Right ventricle myocardium inferior (tissue), 1 donor: ENCODE measurements around the gene NECAB3. TPM values are rescaled to one million over a fixed set of nuclear protein-coding genes. Genes with fewer than 3 reads are reported as not detected.
A peak's percentile ranks its signal among the peaks of the same experiment; 100 is the strongest.

ENCODE experiments used
- ATAC-seq: fragments of 200-7000 bp; cut with Tn5 transposase; one replicate; pipeline ENCODE4 v1.9.1; 2020; ENCODE audit warnings: mild to moderate bottlenecking, moderate library complexity
- DNase-seq: peaks from one replicate; pipeline ENCODE4 v3.0.0; 2021; ENCODE audit errors: missing footprints
- intact Hi-C: fragments of 100-400 bp; cut with DNase I; formaldehyde crosslinking; loops from one replicate; pipeline ENCODE4 v1.11.0; 2022
- total RNA-seq: library from RNA; stranded (reverse); fragmentation: NEBNext Ultra II Directional; extraction: Animal tissue kit (Norgen Biotek cat#: 25700); gene quantifications from one replicate; pipeline ENCODE4 v1.2.1, GENCODE V29; 2021
- donor health status: DM: no; HTN: yes; CAD: no; lungs with severe emphysema.

Gene NECAB3
- total RNA-seq, 1 donor from 2014 or later: 70.8 TPM

GRCh38 chr20:33669224-33669623 lies 5.0 kb downstream of the NECAB3 start:
- DNase-seq (no peak), ATAC-seq (no peak)
- intact Hi-C loops: loop anchor here (2.0 kb wide), 1 partner anchor 212 kb away; no protein-coding TSS in a partner anchor

- no peak for DNase-seq
- intact Hi-C loops: loop anchor here (2.0 kb wide), 1 partner anchor 212 kb away; no protein-coding TSS in a partner anchor
- no peak for ATAC-seq
These were observed 5.6 kb downstream of the NECAB3 start for GRCh38 chr20:33668466-33669155.

DNA sequence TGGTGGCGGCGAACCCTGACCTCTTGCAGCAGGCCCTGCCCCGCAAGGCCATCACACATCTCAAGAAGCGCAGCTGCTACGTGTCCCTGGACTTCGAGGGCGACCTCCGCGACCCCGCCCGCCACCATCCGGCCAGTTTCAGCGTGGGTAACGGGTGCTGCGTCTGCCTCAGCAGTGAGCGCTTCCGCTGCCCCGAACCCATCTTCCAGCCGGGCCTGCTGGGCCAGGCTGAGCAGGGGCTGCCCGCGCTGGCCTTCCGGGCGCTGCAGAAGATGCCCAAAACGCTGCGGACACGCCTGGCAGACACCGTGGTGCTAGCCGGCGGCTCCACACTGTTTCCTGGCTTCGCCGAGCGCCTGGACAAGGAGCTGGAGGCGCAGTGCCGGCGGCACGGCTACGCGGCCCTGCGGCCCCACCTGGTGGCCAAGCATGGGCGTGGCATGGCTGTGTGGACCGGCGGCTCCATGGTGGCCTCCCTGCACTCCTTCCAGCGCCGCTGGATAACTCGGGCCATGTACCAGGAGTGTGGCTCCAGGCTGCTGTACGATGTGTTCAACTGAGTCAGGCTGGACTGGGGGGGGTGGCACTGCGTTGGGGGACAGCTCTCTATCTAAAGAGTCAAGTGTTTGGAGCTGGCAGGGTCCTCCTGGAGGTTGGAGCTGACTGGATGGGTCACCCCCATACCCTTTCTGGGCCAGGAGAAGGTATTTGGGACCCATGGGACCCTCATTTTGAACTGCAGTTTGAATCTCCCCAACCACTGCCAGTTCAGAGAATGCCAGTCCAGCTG lies 6.4 kb downstream of the NECAB3 start:
- intact Hi-C loops: loop anchor here (2.0 kb wide), 1 partner anchor 211 kb away; no protein-coding TSS in a partner anchor
- DNase-seq (peak; percentile 93), ATAC-seq (peak; percentile 59)

DNA sequence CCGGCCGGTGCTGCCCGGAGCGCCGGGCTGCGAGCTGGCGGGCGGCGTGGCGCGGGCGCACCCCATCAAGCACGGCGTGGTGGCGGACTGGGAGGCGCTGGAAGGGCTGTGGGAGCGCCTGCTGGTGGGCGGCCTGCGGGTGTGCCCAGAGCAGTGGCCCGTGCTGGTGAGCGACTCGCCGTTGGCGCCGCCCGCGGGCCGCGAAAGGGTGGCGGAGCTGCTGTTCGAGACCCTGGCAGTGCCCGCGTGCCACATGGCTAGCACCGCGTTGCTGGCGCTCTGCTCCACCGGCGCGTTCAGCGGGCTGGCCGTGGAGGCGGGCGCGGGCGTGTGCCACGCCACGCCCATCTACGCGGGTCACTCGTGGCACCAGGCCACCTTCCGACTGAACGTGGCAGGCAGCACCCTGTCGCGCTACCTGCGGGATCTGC lies 7.0 kb downstream of the NECAB3 start:
- DNase-seq: peak; percentile 87
- intact Hi-C loops: no loop called here
- ATAC-seq: peak; percentile 22

DNA sequence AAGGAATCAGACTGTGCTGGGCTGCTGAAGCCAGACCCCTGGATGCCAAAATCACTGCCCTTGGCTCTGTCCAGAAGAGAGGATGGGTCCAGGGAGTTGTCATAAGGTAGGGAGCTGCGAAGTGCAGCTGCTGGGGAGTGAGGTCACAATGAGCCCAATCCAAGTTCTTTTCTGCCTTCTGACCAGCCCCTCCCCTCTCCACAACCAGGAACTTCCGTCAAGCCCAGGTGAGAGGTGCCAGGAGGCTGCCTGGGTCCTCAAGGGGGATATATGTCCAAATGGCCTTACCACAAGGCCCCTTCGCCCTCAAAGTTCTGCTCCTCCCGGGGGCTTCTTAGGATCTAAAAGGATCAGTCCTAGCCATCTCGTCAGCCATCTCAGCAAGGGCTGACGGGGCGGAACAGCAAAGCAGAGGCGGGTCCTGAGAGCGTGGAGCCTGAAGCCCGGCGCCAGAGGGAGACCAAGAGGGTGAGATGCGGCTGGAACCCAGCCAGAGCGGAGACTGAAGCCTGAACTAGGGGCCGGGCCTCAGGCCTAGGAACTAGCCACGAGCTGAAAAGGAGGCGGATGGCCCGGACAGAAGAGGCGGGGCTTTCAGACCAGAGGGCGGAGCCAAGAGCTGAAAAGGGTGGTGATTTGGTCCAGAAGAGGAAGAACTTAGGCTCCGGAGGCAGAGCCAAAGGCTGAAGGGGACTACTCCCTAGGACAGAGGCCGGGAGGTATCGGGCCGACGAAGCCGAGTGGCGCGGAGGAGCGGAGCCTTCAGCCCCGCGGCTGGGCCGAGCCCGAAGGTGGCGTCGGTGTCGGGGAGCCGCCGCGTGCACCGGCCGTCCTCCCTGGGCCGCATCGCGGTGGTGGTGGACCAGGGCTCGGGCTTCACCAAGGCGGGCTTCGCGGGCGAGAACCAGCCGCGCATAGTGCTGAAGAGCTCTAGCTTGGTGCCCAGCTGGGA lies 7.7 kb downstream of the NECAB3 start, which contains the start of gene ACTL10:
Gene ACTL10 (plus strand): TSS at position 651 of the 952 bp plus-strand sequence. CDS start 555 bp downstream, outside the sequence.
- peak; percentile 82 for ATAC-seq
- intact Hi-C loops: no loop called here
- peak; percentile 99 for DNase-seq

DNA sequence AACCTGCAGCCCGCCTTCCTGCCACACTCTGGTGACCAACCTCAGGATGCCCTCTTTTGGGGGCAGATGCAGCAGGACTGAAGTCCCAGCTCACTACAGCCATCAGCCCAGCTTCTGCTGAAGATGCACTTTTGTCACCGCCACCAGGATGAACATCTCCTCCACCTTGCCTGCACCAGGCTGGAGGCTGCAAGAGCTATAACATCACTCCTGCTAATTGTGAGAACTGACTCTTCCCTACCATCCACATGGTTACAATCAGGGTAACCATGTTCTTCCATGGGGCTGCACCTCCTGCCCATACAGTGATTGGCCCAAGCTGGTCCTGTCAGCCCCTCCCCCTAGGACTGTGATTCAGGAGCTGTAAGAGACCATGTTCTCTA lies 9.5 kb downstream of the NECAB3 start:
- no peak for ATAC-seq
- intact Hi-C loops: no loop called here

GRCh38 chr20:33664085-33664761 lies 10.0 kb downstream of the NECAB3 start:
- DNase-seq: no peak
- intact Hi-C loops: no loop called here
- no peak for ATAC-seq

More for the DNA sequence above, 9.5 kb downstream of the NECAB3 start:
- DNase-seq: peak; percentile 13

GRCh38 chr20:33663161-33664084 lies 10.8 kb downstream of the NECAB3 start:
- intact Hi-C loops: no loop called here
- DNase-seq: peak; percentile 94
- peak; percentile 55 for ATAC-seq

GRCh38 chr20:33662172-33662571 lies 12.1 kb downstream of the NECAB3 start, which contains the start of gene C20orf144:
TSS of gene C20orf144 (plus strand) at chr20:33662327. CDS start at chr20:33662346, 19 bp downstream.
- intact Hi-C loops: no loop called here
- DNase-seq: peak; percentile 31
- ATAC-seq: no peak

GRCh38 chr20:33660685-33661058 lies 13.6 kb downstream of the NECAB3 start:
- ATAC-seq (no peak), DNase-seq (peak; percentile 32)
- intact Hi-C loops: no loop called here

- no peak for ATAC-seq
- intact Hi-C loops: no loop called here
- DNase-seq: peak; percentile 53
These were observed 14.1 kb downstream of the NECAB3 start for GRCh38 chr20:33660035-33660684.

- intact Hi-C loops: no loop called here
- ATAC-seq (no peak), DNase-seq (peak; percentile 56)
These were observed 14.7 kb downstream of the NECAB3 start for GRCh38 chr20:33659341-33660034.

DNA sequence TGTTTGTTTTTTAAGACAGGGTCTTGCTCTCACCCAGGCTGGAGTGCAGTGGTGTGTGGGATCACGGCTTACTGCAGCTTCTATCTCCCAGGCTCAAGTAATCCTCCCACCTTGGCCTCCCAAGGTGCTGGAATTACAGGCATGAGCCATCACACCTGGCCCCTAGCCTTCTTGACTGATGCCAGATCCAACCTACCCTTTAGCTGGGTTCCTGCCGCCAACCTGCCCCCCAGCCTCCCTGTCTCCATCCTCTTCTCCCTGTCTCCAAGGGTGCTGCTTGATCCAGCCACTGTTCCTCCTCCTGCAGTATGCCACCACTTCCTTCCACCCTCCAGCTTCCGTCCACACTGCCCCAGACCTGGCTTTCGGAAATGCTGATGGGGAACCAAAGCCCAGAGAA lies 15.3 kb downstream of the NECAB3 start:
- DNase-seq: no peak
- no peak for ATAC-seq
- intact Hi-C loops: no loop called here

- ATAC-seq: no peak
- intact Hi-C loops: no loop called here
- peak; percentile 26 for DNase-seq
These were observed 15.7 kb downstream of the NECAB3 start for GRCh38 chr20:33658510-33658909.

GRCh38 chr20:33657704-33658095 lies 16.5 kb downstream of the NECAB3 start:
- peak; percentile 65 for DNase-seq
- intact Hi-C loops: no loop called here

More at GRCh38 chr20:33657704-33658095, 16.5 kb downstream of the NECAB3 start:
- ATAC-seq: no peak
